ENCODE data around the gene LDLRAD1. TPM values are rescaled to one million over a fixed set of nuclear protein-coding genes. Genes with fewer than 3 reads are reported as not detected.
"Not testable (repeated sequence)": the region's sequence is repeated elsewhere in the genome, so short reads cannot be mapped to it uniquely, and the experiment has no call there.

LDLRAD1 gene
- total RNA-seq: not detected

GRCh38 chr1:54017979-54018378, at the start of gene LDLRAD1:
LDLRAD1 (minus strand) TSS chr1:54018186; CDS start chr1:54018112, 74 bp downstream.
- no peaks in the 10 kb centered on the region for H3K9me3 Mint-ChIP-seq (ENCODE audit: insufficient read depth)
- CTCF ChIA-PET: no interaction called here

GRCh38 chr1:54064299-54064698, 46.3 kb upstream of the LDLRAD1 start:
- Mint-ChIP-seq H3K36me3 (ENCODE audit: low read depth) (peaks cover 2% of the 10 kb centered on the region), H3K9me3 (ENCODE audit: insufficient read depth) (no peaks in the 10 kb centered on the region), H3K27ac (no peak overlapping the region), H3K4me3 (no peak overlapping the region), H3K27me3 (ENCODE audit: low read depth) (no peaks in the 10 kb centered on the region), H3K4me1 (ENCODE audit: low read depth) (no peaks in the 10 kb centered on the region)
- ChIA-PET POLR2A (no interaction called here), CTCF (interaction anchor here (1.7 kb wide), 1 partner anchor 12 kb away, joined by 4 read pairs; no protein-coding TSS in a partner anchor)
- ATAC-seq: no peak
- DNase-seq: no peak

More at GRCh38 chr1:54017979-54018378, at the start of gene LDLRAD1:
- no peak for DNase-seq
- Mint-ChIP-seq H3K36me3 (ENCODE audit: low read depth) (no peaks in the 10 kb centered on the region), H3K4me3 (no peak within 1 kb of the TSS), H3K27me3 (ENCODE audit: low read depth) (peaks cover 2% of the 10 kb centered on the region), H3K27ac (no peak within 1 kb of the TSS), H3K4me1 (ENCODE audit: low read depth) (no peaks in the 10 kb centered on the region)
- no peak for ATAC-seq
- POLR2A ChIA-PET: no interaction called here

- Mint-ChIP-seq H3K36me3 (ENCODE audit: low read depth) (peaks cover 29% of the 10 kb centered on the region), H3K4me3 (no peak overlapping the region), H3K27ac (no peak overlapping the region), H3K9me3 (ENCODE audit: insufficient read depth) (no peaks in the 10 kb centered on the region), H3K4me1 (ENCODE audit: low read depth) (peaks cover 26% of the 10 kb centered on the region), H3K27me3 (ENCODE audit: low read depth) (no peaks in the 10 kb centered on the region)
- ChIA-PET POLR2A (interaction anchor here (1.8 kb wide), 1 partner anchor 233 kb away, joined by 4 read pairs; no protein-coding TSS in a partner anchor), CTCF (interaction anchor here (1.0 to 2.2 kb wide), 3 partner anchors 28 to 665 kb away, joined by 3 to 7 read pairs (median 3); partner anchors contain the start of gene IFT25)
- DNase-seq (peak; percentile 27), ATAC-seq (no peak)
Observed at GRCh38 chr1:54054438-54054749, 36.4 kb upstream of the LDLRAD1 start.

GRCh38 chr1:54053745-54054437, 35.9 kb upstream of the LDLRAD1 start:
- Mint-ChIP-seq H3K4me1 (ENCODE audit: low read depth) (peaks cover 27% of the 10 kb centered on the region), H3K27me3 (ENCODE audit: low read depth) (no peaks in the 10 kb centered on the region), H3K27ac (no peak overlapping the region), H3K36me3 (ENCODE audit: low read depth) (peaks cover 29% of the 10 kb centered on the region), H3K9me3 (ENCODE audit: insufficient read depth) (no peaks in the 10 kb centered on the region), H3K4me3 (no peak overlapping the region)
- ATAC-seq (no peak), DNase-seq (no peak)
- ChIA-PET POLR2A (interaction anchor here (1.4 to 2.9 kb wide), 4 partner anchors 11 to 233 kb away, joined by 3 to 14 read pairs (median 8); partner anchors contain the start of genes IFT25 and LRRC42), CTCF (interaction anchor here (1.0 to 2.2 kb wide), 6 partner anchors 28 to 665 kb away, joined by 3 to 7 read pairs (median 4); partner anchors contain the start of genes IFT25 and LRRC42)

- Mint-ChIP-seq H3K4me1 (ENCODE audit: low read depth) (peaks cover 29% of the 10 kb centered on the region), H3K27ac (no peak within 1 kb of the TSS), H3K4me3 (no peak within 1 kb of the TSS), H3K9me3 (ENCODE audit: insufficient read depth) (no peaks in the 10 kb centered on the region), H3K27me3 (ENCODE audit: low read depth) (no peaks in the 10 kb centered on the region), H3K36me3 (ENCODE audit: low read depth) (peaks cover 25% of the 10 kb centered on the region)
- DNase-seq: peak; percentile 99
- ATAC-seq: peak; percentile 96
- CTCF ChIA-PET: interaction anchor here (0.8 to 2.2 kb wide), 9 partner anchors 17 to 753 kb away, joined by 3 to 8 read pairs (median 3); partner anchors contain the start of genes IFT25 and LRRC42
- POLR2A ChIA-PET: interaction anchor here (0.8 to 2.9 kb wide), 8 partner anchors 12 to 352 kb away, joined by 3 to 14 read pairs (median 4); partner anchors contain the start of genes IFT25 and LRRC42
Observed at GRCh38 chr1:54052934-54053744, 35.2 kb upstream of the LDLRAD1 start, which contains the start of the genes TCEANC2 and TMEM59. TCEANC2 (plus strand) TSS chr1:54053608; CDS start chr1:54054423, 815 bp downstream. TMEM59 (minus strand) TSS chr1:54053204; CDS start chr1:54053188, 16 bp downstream.

GRCh38 chr1:54052431-54052933, 34.5 kb upstream of the LDLRAD1 start:
- DNase-seq: peak; percentile 48
- ChIA-PET CTCF (interaction anchor here (0.8 to 2.2 kb wide), 9 partner anchors 16 to 754 kb away, joined by 3 to 8 read pairs (median 3); partner anchors contain the start of genes IFT25 and LRRC42), POLR2A (interaction anchor here (0.8 to 2.9 kb wide), 7 partner anchors 11 to 352 kb away, joined by 3 to 14 read pairs (median 3); partner anchors contain the start of genes IFT25 and LRRC42)
- H3K4me1 Mint-ChIP-seq (ENCODE audit: low read depth): peaks cover 30% of the 10 kb centered on the region
- H3K27ac Mint-ChIP-seq: no peak overlapping the region
- no peaks in the 10 kb centered on the region for H3K27me3 Mint-ChIP-seq (ENCODE audit: low read depth)
- H3K9me3 Mint-ChIP-seq (ENCODE audit: insufficient read depth): no peaks in the 10 kb centered on the region
- ATAC-seq: peak; percentile 33
- H3K36me3 Mint-ChIP-seq (ENCODE audit: low read depth): peaks cover 21% of the 10 kb centered on the region
- H3K4me3 Mint-ChIP-seq: no peak overlapping the region

GRCh38 chr1:54051933-54052430, 34.0 kb upstream of the LDLRAD1 start:
- CTCF ChIA-PET: interaction anchor here (0.7 to 2.2 kb wide), 7 partner anchors 9 to 437 kb away, joined by 3 to 8 read pairs (median 4); partner anchors contain the start of genes IFT25 and LRRC42
- Mint-ChIP-seq H3K36me3 (ENCODE audit: low read depth) (peaks cover 23% of the 10 kb centered on the region), H3K9me3 (ENCODE audit: insufficient read depth) (no peaks in the 10 kb centered on the region), H3K27me3 (ENCODE audit: low read depth) (no peaks in the 10 kb centered on the region), H3K4me1 (ENCODE audit: low read depth) (peaks cover 33% of the 10 kb centered on the region), H3K4me3 (no peak overlapping the region), H3K27ac (no peak overlapping the region)
- POLR2A ChIA-PET: interaction anchor here (1.0 to 2.9 kb wide), 4 partner anchors 10 to 147 kb away, joined by 3 to 14 read pairs (median 8); partner anchors contain the start of genes IFT25 and LRRC42
- no peak for DNase-seq
- ATAC-seq: no peak

GRCh38 chr1:54050435-54050834, 32.4 kb upstream of the LDLRAD1 start:
- CTCF ChIA-PET: interaction anchor here (1.2 to 2.0 kb wide), 2 partner anchors 19 to 31 kb away, joined by 4 to 7 read pairs; no protein-coding TSS in a partner anchor
- H3K9me3 Mint-ChIP-seq (ENCODE audit: insufficient read depth); DNase-seq; H3K27me3 Mint-ChIP-seq (ENCODE audit: low read depth); H3K27ac Mint-ChIP-seq; H3K4me3 Mint-ChIP-seq; ATAC-seq: not testable (repeated sequence)
- H3K36me3 Mint-ChIP-seq (ENCODE audit: low read depth): peaks cover 17% of the 10 kb centered on the region
- POLR2A ChIA-PET: interaction anchor here (1.0 kb wide), 1 partner anchor 10 kb away, joined by 3 read pairs; no protein-coding TSS in a partner anchor
- H3K4me1 Mint-ChIP-seq (ENCODE audit: low read depth): peaks cover 27% of the 10 kb centered on the region

GRCh38 chr1:54047384-54048305, 29.7 kb upstream of the LDLRAD1 start:
- no peaks in the 10 kb centered on the region for H3K9me3 Mint-ChIP-seq (ENCODE audit: insufficient read depth)
- no peak overlapping the region for H3K4me3 Mint-ChIP-seq
- no peaks in the 10 kb centered on the region for H3K27me3 Mint-ChIP-seq (ENCODE audit: low read depth)
- ChIA-PET CTCF (interaction anchor here (1.1 to 1.2 kb wide), 2 partner anchors 89 to 187 kb away, joined by 3 to 6 read pairs; no protein-coding TSS in a partner anchor), POLR2A (interaction anchor here (0.7 kb wide), 1 partner anchor 494 kb away, joined by 3 read pairs; no protein-coding TSS in a partner anchor)
- DNase-seq: no peak
- peaks cover 25% of the 10 kb centered on the region for H3K36me3 Mint-ChIP-seq (ENCODE audit: low read depth)
- H3K4me1 Mint-ChIP-seq (ENCODE audit: low read depth): peaks cover 16% of the 10 kb centered on the region
- peak overlapping the region; percentile 25 for H3K27ac Mint-ChIP-seq
- ATAC-seq: no peak

GRCh38 chr1:54046671-54047383, 28.8 kb upstream of the LDLRAD1 start:
- no peaks in the 10 kb centered on the region for H3K27me3 Mint-ChIP-seq (ENCODE audit: low read depth)
- peaks cover 16% of the 10 kb centered on the region for H3K4me1 Mint-ChIP-seq (ENCODE audit: low read depth)
- ChIA-PET POLR2A (no interaction called here), CTCF (no interaction called here)
- H3K9me3 Mint-ChIP-seq (ENCODE audit: insufficient read depth): no peaks in the 10 kb centered on the region
- DNase-seq: no peak
- peaks cover 34% of the 10 kb centered on the region for H3K36me3 Mint-ChIP-seq (ENCODE audit: low read depth)
- H3K27ac Mint-ChIP-seq: peak overlapping the region; percentile 25
- no peak overlapping the region for H3K4me3 Mint-ChIP-seq
- ATAC-seq: no peak

Measured in activated CD8-positive, alpha-beta T cell treated with anti-CD3 and anti-CD28 coated beads, Interleukin-2, amount 10 ng/mL, durations not matched to agents 7 days and 5 days (primary cell).